GM12865 (cell line): ENCODE data around the gene SLC7A7.
A peak's percentile ranks its signal among the peaks of the same experiment; 100 is the strongest.
"Not testable (repeated sequence)": the region's sequence is repeated elsewhere in the genome, so short reads cannot be mapped to it uniquely, and the experiment has no call there.

Experiments
- DNase-seq: peaks from one replicate; pipeline ENCODE4 v3.0.0; 2010; ENCODE audit warnings: low read depth
- H3K4me3 ChIP-seq: 2 replicates; pipeline ENCODE4 v1.5.1; 2011; ENCODE audit warnings: mild to moderate bottlenecking, low read depth, low read length, control low read depth
- CTCF ChIP-seq: IDR thresholded peaks from 2 replicates; pipeline ENCODE4 v1.5.1; 2011; ENCODE audit warnings: low read length, control low read depth, low read depth, inconsistent platforms; ENCODE audit not compliant: insufficient read depth; ENCODE audit errors: missing control alignments

The SLC7A7 gene

GRCh38 chr14:22837114-22837749 lies 22.0 kb upstream of the SLC7A7 start:
- DNase-seq = no peak
- no peak overlapping the region for H3K4me3 ChIP-seq
- TF ChIP-seq CTCF = no peak

- no peak within 1 kb of the TSS for H3K4me3 ChIP-seq
- TF ChIP-seq CTCF = no peak
- no peak for DNase-seq
Observed at GRCh38 chr14:22836301-22837113, 21.3 kb upstream of the SLC7A7 start, which contains the start of gene MMP14. Gene MMP14 (plus strand): TSS chr14:22836585. CDS start chr14:22836818, 233 bp downstream.

GRCh38 chr14:22835505-22835904 lies 20.3 kb upstream of the SLC7A7 start:
- DNase-seq = no peak
- no peak for TF ChIP-seq CTCF
- no peak overlapping the region for H3K4me3 ChIP-seq

GRCh38 chr14:22830443-22831010 lies 15.3 kb upstream of the SLC7A7 start:
- no peak for DNase-seq
- TF ChIP-seq CTCF = no peak
- H3K4me3 ChIP-seq = peak overlapping the region; percentile 85

- DNase-seq = peak; percentile 96
- no peak for TF ChIP-seq CTCF
- H3K4me3 ChIP-seq = peak within 1 kb of the TSS; percentile 85
Observed at GRCh38 chr14:22829661-22830442, 14.6 kb upstream of the SLC7A7 start, which contains the start of gene MRPL52. Gene MRPL52 (plus strand): TSS chr14:22829887. CDS start chr14:22829913, 26 bp downstream.

- not testable (repeated sequence) for DNase-seq
- H3K4me3 ChIP-seq = peak overlapping the region; percentile 85
Observed at GRCh38 chr14:22829076-22829660, 13.9 kb upstream of the SLC7A7 start.
